Measurements from ENCODE around the gene CATSPERD. TPM values are rescaled to one million over a fixed set of nuclear protein-coding genes. Genes with fewer than 3 reads are reported as not detected.
"Not testable (repeated sequence)": the region's sequence is repeated elsewhere in the genome, so short reads cannot be mapped to it uniquely, and the experiment has no call there.

CATSPERD gene
- total and polyA plus RNA-seq, 2 donors = 0.05 TPM

- H3K9me3 ChIP-seq (ENCODE audit: control insufficient read depth in 2 of 2, insufficient read depth in 1 of 2, low read length in 1 of 2) = no peaks in the 10 kb centered on the region
- H3K27me3 ChIP-seq (ENCODE audit: control insufficient read depth in 2 of 2, insufficient read depth in 1 of 2, low read length in 1 of 2) = no peaks in the 10 kb centered on the region
- H3K36me3 ChIP-seq (ENCODE audit: control insufficient read depth in 2 of 2, insufficient read depth in 2 of 2, low read length in 1 of 2) = peaks cover 9 to 24% of the 10 kb centered on the region in 2 donors
- H3K4me1 ChIP-seq (ENCODE audit: control insufficient read depth in 2 of 2, insufficient read depth in 2 of 2, low read length in 2 of 2) = peaks cover 9 to 20% of the 10 kb centered on the region in 2 donors
- no peak for DNase-seq (ENCODE audit: low read depth in 6 of 9, low spot score in 9 of 9)
- 92% methylated on average over 14 of the region's 14 CpGs for WGBS
- no peak overlapping the region for H3K27ac ChIP-seq (ENCODE audit: low read depth in 1 of 2, low read length in 1 of 2)
- H3K4me3 ChIP-seq (ENCODE audit: low read length in 2 of 2) = no peak overlapping the region
These were observed 2.3 kb upstream of the CATSPERD start for GRCh38 chr19:5718037-5718578.

GRCh38 chr19:5718579-5719273, 1.7 kb upstream of the CATSPERD start:
- peak overlapping the region; percentile 52 to 73 for H3K4me3 ChIP-seq (ENCODE audit: low read length in 2 of 2)
- no peaks in the 10 kb centered on the region for H3K27me3 ChIP-seq (ENCODE audit: control insufficient read depth in 2 of 2, insufficient read depth in 1 of 2, low read length in 1 of 2)
- peaks cover 9 to 20% of the 10 kb centered on the region in 2 donors for H3K4me1 ChIP-seq (ENCODE audit: control insufficient read depth in 2 of 2, insufficient read depth in 2 of 2, low read length in 2 of 2)
- no peaks in the 10 kb centered on the region for H3K9me3 ChIP-seq (ENCODE audit: control insufficient read depth in 2 of 2, insufficient read depth in 1 of 2, low read length in 1 of 2)
- DNase-seq (ENCODE audit: low read depth in 6 of 9, low spot score in 9 of 9) = peak in 1 of 9 donors; percentile 19
- WGBS = 48% methylated on average over 11 of the region's 11 CpGs
- peaks cover 5 to 18% of the 10 kb centered on the region in 2 donors for H3K36me3 ChIP-seq (ENCODE audit: control insufficient read depth in 2 of 2, insufficient read depth in 2 of 2, low read length in 1 of 2)
- H3K27ac ChIP-seq (ENCODE audit: low read depth in 1 of 2, low read length in 1 of 2) = no peak overlapping the region

GRCh38 chr19:5719274-5719960, 1.0 kb upstream of the CATSPERD start:
- H3K4me3 ChIP-seq (ENCODE audit: low read length in 2 of 2) = peak overlapping the region; percentile 52 to 73
- under 1% methylated on average over 58 of the region's 58 CpGs for WGBS
- H3K36me3 ChIP-seq (ENCODE audit: control insufficient read depth in 2 of 2, insufficient read depth in 2 of 2, low read length in 1 of 2) = peaks cover 5 to 14% of the 10 kb centered on the region in 2 donors
- no peaks in the 10 kb centered on the region for H3K27me3 ChIP-seq (ENCODE audit: control insufficient read depth in 2 of 2, insufficient read depth in 1 of 2, low read length in 1 of 2)
- H3K4me1 ChIP-seq (ENCODE audit: control insufficient read depth in 2 of 2, insufficient read depth in 2 of 2, low read length in 2 of 2) = peaks cover 9 to 20% of the 10 kb centered on the region in 2 donors
- H3K9me3 ChIP-seq (ENCODE audit: control insufficient read depth in 2 of 2, insufficient read depth in 1 of 2, low read length in 1 of 2) = no peaks in the 10 kb centered on the region
- peak in 3 of 9 donors; percentile 5 to 29 (median 9) for DNase-seq (ENCODE audit: low read depth in 6 of 9, low spot score in 9 of 9)
- H3K27ac ChIP-seq (ENCODE audit: low read depth in 1 of 2, low read length in 1 of 2) = peak overlapping the region; percentile 89 to 99

GRCh38 chr19:5727453-5728050, 7.1 kb downstream of the CATSPERD start:
- Histone ChIP-seq H3K27me3 (ENCODE audit: control insufficient read depth in 2 of 2, insufficient read depth in 1 of 2, low read length in 1 of 2) (no peaks in the 10 kb centered on the region), H3K9me3 (ENCODE audit: control insufficient read depth in 2 of 2, insufficient read depth in 1 of 2, low read length in 1 of 2) (no peaks in the 10 kb centered on the region), H3K36me3 (ENCODE audit: control insufficient read depth in 2 of 2, insufficient read depth in 2 of 2, low read length in 1 of 2) (no peaks in the 10 kb centered on the region), H3K27ac (ENCODE audit: low read depth in 1 of 2, low read length in 1 of 2) (no peak overlapping the region), H3K4me1 (ENCODE audit: control insufficient read depth in 2 of 2, insufficient read depth in 2 of 2, low read length in 2 of 2) (no peaks in the 10 kb centered on the region), H3K4me3 (ENCODE audit: low read length in 2 of 2) (no peak overlapping the region)
- no peak for DNase-seq (ENCODE audit: low read depth in 6 of 9, low spot score in 9 of 9)
- WGBS = over 99% methylated on average over 4 of the region's 4 CpGs

- 86% methylated on average over 2 of the region's 2 CpGs for WGBS
- not testable (repeated sequence) for DNase-seq (ENCODE audit: low read depth in 6 of 9, low spot score in 9 of 9); H3K4me3 ChIP-seq (ENCODE audit: low read length in 2 of 2)
These were observed 12.7 kb downstream of the CATSPERD start for GRCh38 chr19:5733172-5733571.

GRCh38 chr19:5738423-5738822, 18.0 kb downstream of the CATSPERD start:
- 90% methylated on average over 8 of the region's 8 CpGs for WGBS
- DNase-seq (ENCODE audit: low read depth in 6 of 9, low spot score in 9 of 9) = no peak

More at GRCh38 chr19:5733172-5733571, 12.7 kb downstream of the CATSPERD start:
- not testable (repeated sequence) for H3K4me1 ChIP-seq (ENCODE audit: control insufficient read depth in 2 of 2, insufficient read depth in 2 of 2, low read length in 2 of 2); H3K9me3 ChIP-seq (ENCODE audit: control insufficient read depth in 2 of 2, insufficient read depth in 1 of 2, low read length in 1 of 2); H3K27ac ChIP-seq (ENCODE audit: low read depth in 1 of 2, low read length in 1 of 2); H3K36me3 ChIP-seq (ENCODE audit: control insufficient read depth in 2 of 2, insufficient read depth in 2 of 2, low read length in 1 of 2); H3K27me3 ChIP-seq (ENCODE audit: control insufficient read depth in 2 of 2, insufficient read depth in 1 of 2, low read length in 1 of 2)

GRCh38 chr19:5742051-5742450, 21.6 kb downstream of the CATSPERD start:
- Histone ChIP-seq H3K4me1 (ENCODE audit: control insufficient read depth in 2 of 2, insufficient read depth in 2 of 2, low read length in 2 of 2) (no peaks in the 10 kb centered on the region), H3K27ac (ENCODE audit: low read depth in 1 of 2, low read length in 1 of 2) (no peak overlapping the region), H3K4me3 (ENCODE audit: low read length in 2 of 2) (no peak overlapping the region), H3K9me3 (ENCODE audit: control insufficient read depth in 2 of 2, insufficient read depth in 1 of 2, low read length in 1 of 2) (no peaks in the 10 kb centered on the region), H3K36me3 (ENCODE audit: control insufficient read depth in 2 of 2, insufficient read depth in 2 of 2, low read length in 1 of 2) (no peaks in the 10 kb centered on the region), H3K27me3 (ENCODE audit: control insufficient read depth in 2 of 2, insufficient read depth in 1 of 2, low read length in 1 of 2) (peaks cover 0 to 2% of the 10 kb centered on the region in 2 donors)
- 86% methylated on average over 19 of the region's 19 CpGs for WGBS
- DNase-seq (ENCODE audit: low read depth in 6 of 9, low spot score in 9 of 9) = no peak

More at GRCh38 chr19:5738423-5738822, 18.0 kb downstream of the CATSPERD start:
- no peaks in the 10 kb centered on the region for H3K27me3 ChIP-seq (ENCODE audit: control insufficient read depth in 2 of 2, insufficient read depth in 1 of 2, low read length in 1 of 2)
- no peak overlapping the region for H3K4me3 ChIP-seq (ENCODE audit: low read length in 2 of 2)
- no peaks in the 10 kb centered on the region for H3K9me3 ChIP-seq (ENCODE audit: control insufficient read depth in 2 of 2, insufficient read depth in 1 of 2, low read length in 1 of 2)
- H3K4me1 ChIP-seq (ENCODE audit: control insufficient read depth in 2 of 2, insufficient read depth in 2 of 2, low read length in 2 of 2) = no peaks in the 10 kb centered on the region
- H3K36me3 ChIP-seq (ENCODE audit: control insufficient read depth in 2 of 2, insufficient read depth in 2 of 2, low read length in 1 of 2) = no peaks in the 10 kb centered on the region
- H3K27ac ChIP-seq (ENCODE audit: low read depth in 1 of 2, low read length in 1 of 2) = no peak overlapping the region

- no peaks in the 10 kb centered on the region for H3K9me3 ChIP-seq (ENCODE audit: control insufficient read depth in 2 of 2, insufficient read depth in 1 of 2, low read length in 1 of 2)
- H3K36me3 ChIP-seq (ENCODE audit: control insufficient read depth in 2 of 2, insufficient read depth in 2 of 2, low read length in 1 of 2) = no peaks in the 10 kb centered on the region
- no peak overlapping the region for H3K27ac ChIP-seq (ENCODE audit: low read depth in 1 of 2, low read length in 1 of 2)
- peaks cover 0 to 2% of the 10 kb centered on the region in 2 donors for H3K27me3 ChIP-seq (ENCODE audit: control insufficient read depth in 2 of 2, insufficient read depth in 1 of 2, low read length in 1 of 2)
- no peaks in the 10 kb centered on the region for H3K4me1 ChIP-seq (ENCODE audit: control insufficient read depth in 2 of 2, insufficient read depth in 2 of 2, low read length in 2 of 2)
- no peak for DNase-seq (ENCODE audit: low read depth in 6 of 9, low spot score in 9 of 9)
- H3K4me3 ChIP-seq (ENCODE audit: low read length in 2 of 2) = no peak overlapping the region
These were observed 23.2 kb downstream of the CATSPERD start for GRCh38 chr19:5743630-5744029.

- not testable (repeated sequence) for H3K27me3 ChIP-seq (ENCODE audit: control insufficient read depth in 2 of 2, insufficient read depth in 1 of 2, low read length in 1 of 2); H3K36me3 ChIP-seq (ENCODE audit: control insufficient read depth in 2 of 2, insufficient read depth in 2 of 2, low read length in 1 of 2); H3K4me3 ChIP-seq (ENCODE audit: low read length in 2 of 2); H3K27ac ChIP-seq (ENCODE audit: low read depth in 1 of 2, low read length in 1 of 2); H3K4me1 ChIP-seq (ENCODE audit: control insufficient read depth in 2 of 2, insufficient read depth in 2 of 2, low read length in 2 of 2); H3K9me3 ChIP-seq (ENCODE audit: control insufficient read depth in 2 of 2, insufficient read depth in 1 of 2, low read length in 1 of 2); DNase-seq (ENCODE audit: low read depth in 6 of 9, low spot score in 9 of 9)
- WGBS = 97% methylated on average over 10 of the region's 10 CpGs
These were observed 24.6 kb downstream of the CATSPERD start for GRCh38 chr19:5744999-5745398.

Measured in thymus (tissue), 11 donors.